Suprapubic skin (tissue), 3 donors: ENCODE data around the gene CHD2.

Experiments used
- CTCF ChIP-seq, 2 donors: fragments of 200-600 bp in 1 of 2; fragments of 450-650 bp in 1 of 2; sonication (generic) in 1 of 2; IDR thresholded peaks; one replicate each; pipeline ENCODE4 v1.5.1; 2016 to 2019; ENCODE audit warnings: antibody characterized with exemption in 2 of 2, mild to moderate bottlenecking in 1 of 2, moderate library complexity in 1 of 2
- POLR2A ChIP-seq, 2 donors: fragments of 450-650 bp; IDR thresholded peaks; one replicate each; pipeline ENCODE4 v1.6.1; 2017; ENCODE audit warnings: antibody characterized with exemption in 2 of 2, mild to moderate bottlenecking in 2 of 2, moderate library complexity in 2 of 2

GRCh38 chr15:92989470-92989869 lies 89.3 kb downstream of the CHD2 start:
- no peak for TF ChIP-seq CTCF (IDR thresholded peaks at IDR 0.05)
- no peak for TF ChIP-seq POLR2A (IDR thresholded peaks at IDR 0.05)
